Panc1 (cell line): ENCODE results near the gene SEMA4D. TPM values are rescaled to one million over a fixed set of nuclear protein-coding genes. Genes with fewer than 3 reads are reported as not detected.

Source experiments
- ATAC-seq: fragments of 200-7000 bp; cut with Tn5 transposase; 2 replicates; pipeline ENCODE4 v1.9.1; 2020; ENCODE audit warnings: mild to moderate bottlenecking, moderate library complexity
- BruUV-seq: library from RNA; stranded (reverse); fragments of 400-500 nt; replicated peaks from 2 replicates; lab custom pipeline; 2021; lab: Mats Ljungman, UMichigan
- CTCF ChIA-PET: fragments of 300-600 bp; sonication (Branson Sonifier 250); formaldehyde crosslinking; loops from one replicate; lab custom pipeline; 2022; ENCODE audit warnings: antibody characterized with exemption; lab: Charles Lee
- POLR2A ChIA-PET: fragments of 300-600 bp; sonication (Branson Sonifier 250); formaldehyde crosslinking; loops from one replicate; lab custom pipeline; 2022; ENCODE audit warnings: antibody characterized with exemption; lab: Charles Lee
- DNase-seq: peaks from one replicate; pipeline ENCODE4 v3.0.0-alpha.2; 2010; ENCODE audit warnings: low read depth, low spot score
- H3K27ac ChIP-seq: 2 replicates; pipeline ENCODE4 v1.5.1; 2011; ENCODE audit warnings: mild to moderate bottlenecking, low read length, inconsistent platforms
- H3K27me3 ChIP-seq: fragments of 200-500 bp; sonication (Bioruptor generic); 2 replicates; pipeline ENCODE4 v1.6.0; 2014; ENCODE audit warnings: low read length, inconsistent platforms; ENCODE audit not compliant: control insufficient read depth, insufficient read depth
- H3K36me3 ChIP-seq: fragments of 200-500 bp; sonication (Bioruptor generic); 2 replicates; pipeline ENCODE4 v1.5.1; 2014; ENCODE audit warnings: inconsistent platforms, mild to moderate bottlenecking, low read length, moderate library complexity; ENCODE audit not compliant: control insufficient read depth, insufficient read depth
- H3K4me1 ChIP-seq: 2 replicates; pipeline ENCODE4 v1.5.1; 2011; ENCODE audit warnings: inconsistent platforms, mild to moderate bottlenecking, low read length, moderate library complexity; ENCODE audit not compliant: control insufficient read depth, insufficient read depth
- H3K4me3 ChIP-seq, 2 experiments: 2 replicates each; pipeline ENCODE4 v1.5.1; 2011 to 2012; ENCODE audit warnings: low read depth in 2 of 2, low read length in 2 of 2, mild to moderate bottlenecking in 2 of 2, inconsistent platforms in 1 of 2, moderate library complexity in 1 of 2
- H3K9me3 ChIP-seq: fragments of 200-500 bp; sonication (Bioruptor generic); 2 replicates; pipeline ENCODE4 v1.5.1; 2014; ENCODE audit warnings: low read depth, mild to moderate bottlenecking, inconsistent platforms, low read length, moderate library complexity; ENCODE audit not compliant: control insufficient read depth, insufficient read depth
- CTCF ChIP-seq: fragments of 450-650 bp; IDR thresholded peaks from 2 replicates; pipeline ENCODE4 v1.5.1; 2017; ENCODE audit warnings: mild to moderate bottlenecking
- POLR2AphosphoS5 ChIP-seq: IDR thresholded peaks from 2 replicates; pipeline ENCODE4 v1.6.1; 2012; ENCODE audit warnings: mild to moderate bottlenecking, low read depth, low read length, moderate library complexity
- REST ChIP-seq, 2 experiments: IDR thresholded peaks; 2 replicates each; pipeline ENCODE4 v1.6.1; 2011 to 2012; ENCODE audit warnings: low read depth in 2 of 2, control low read depth in 1 of 2, low read length in 1 of 2, mild to moderate bottlenecking in 1 of 2, moderate library complexity in 1 of 2; ENCODE audit not compliant: insufficient read depth in 1 of 2
- SIN3A ChIP-seq: IDR thresholded peaks from 2 replicates; pipeline ENCODE4 v1.6.1; 2012; ENCODE audit warnings: low read depth, mild to moderate bottlenecking, low read length, moderate library complexity, borderline replicate concordance; ENCODE audit not compliant: insufficient read depth
- TCF7L2 ChIP-seq: IDR thresholded peaks from 2 replicates; pipeline ENCODE4 v1.6.1; 2011; ENCODE audit warnings: mild to moderate bottlenecking, low read depth, low read length, inconsistent platforms
- in situ Hi-C: cut with HindIII; loops from 2 replicates; pipeline ENCODE4 v1.10.0; 2016; ENCODE audit warnings: low sequenced_read_pairs, low pct_unique_long_range_greater_than_20kb
- intact Hi-C: fragments of 100-400 bp; cut with micrococcal nuclease; formaldehyde crosslinking; loops from one replicate; pipeline ENCODE4 v1.10.0; 2022; ENCODE audit not compliant: unreplicated experiment
- total RNA-seq: library from RNA; stranded (reverse); gene quantifications from one replicate; pipeline ENCODE4 v1.2.1, GENCODE V29; 2021; ENCODE audit not compliant: unreplicated experiment

Gene SEMA4D
- total RNA-seq, 1 experiment from 2014 or later, result 6.5 TPM

DNA sequence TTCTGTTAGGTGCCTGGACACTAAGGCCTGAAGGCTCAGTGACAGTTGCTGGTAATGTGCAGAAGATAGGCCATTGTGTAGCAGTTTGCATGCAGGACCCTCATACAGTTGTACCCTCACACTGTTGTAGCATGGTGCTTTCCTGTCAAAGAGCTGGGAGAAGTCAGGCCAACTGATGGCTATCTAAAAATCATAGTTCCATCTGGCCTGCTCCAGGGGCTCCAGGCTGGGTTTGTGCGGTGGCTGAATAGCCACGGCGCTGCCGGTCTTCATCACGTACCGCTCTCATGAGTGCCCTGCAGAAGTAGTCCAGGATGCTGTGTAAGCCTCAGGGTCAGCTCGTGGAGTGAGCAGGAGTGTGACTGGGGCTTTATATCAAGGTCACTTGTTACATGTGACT lies 167.4 kb downstream of the SEMA4D start:
- TF ChIP-seq TCF7L2 (no peak), SIN3A (no peak), POLR2AphosphoS5 (no peak), CTCF (no peak), REST (IDR thresholded peaks at IDR 0.05; ENCODE audit: insufficient read depth in 1 of 2, low read depth in 2 of 2, low read length in 1 of 2) (no peak)
- TSS peak; percentile 13 for BruUV-seq
- POLR2A ChIA-PET, result no interaction called here

DNA sequence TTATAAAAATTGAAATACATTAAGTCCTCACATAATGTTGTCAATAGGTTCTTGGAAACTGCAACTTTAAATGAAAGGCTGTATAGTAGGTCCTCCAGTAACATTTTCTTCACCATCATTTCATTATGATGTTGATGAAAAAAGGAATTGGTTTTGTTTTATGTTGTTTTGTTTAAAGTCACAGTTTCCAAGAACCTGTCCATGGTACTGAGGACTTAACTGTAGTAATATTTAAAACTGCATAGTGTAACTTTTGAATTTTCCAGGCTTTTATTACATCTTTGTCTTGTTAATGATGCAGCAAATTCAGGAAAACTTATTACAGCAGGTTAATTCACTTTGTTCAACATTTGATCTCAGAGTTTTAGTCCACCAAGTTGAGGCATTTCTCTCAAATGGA lies 168.0 kb downstream of the SEMA4D start:
- ChIA-PET CTCF (no interaction called here), POLR2A (no interaction called here)
- H3K27me3 ChIP-seq, result no peaks in the 10 kb centered on the region

More for the DNA sequence above, 167.4 kb downstream of the SEMA4D start:
- H3K4me1 ChIP-seq, result no peaks in the 10 kb centered on the region
- H3K4me3 ChIP-seq, result no peak overlapping the region
- DNase-seq (no peak), ATAC-seq (no peak)
- no peak overlapping the region for H3K27ac ChIP-seq
- intact Hi-C loops (no loop called here), in situ Hi-C loops (no loop called here)
- CTCF ChIA-PET, result no interaction called here
- peaks cover 3% of the 10 kb centered on the region; the same call in 1 of the 2 replicates for H3K36me3 ChIP-seq
- H3K27me3 ChIP-seq, result no peaks in the 10 kb centered on the region
- no peaks in the 10 kb centered on the region for H3K9me3 ChIP-seq

More for the DNA sequence above, 168.0 kb downstream of the SEMA4D start:
- Histone ChIP-seq H3K9me3 (no peaks in the 10 kb centered on the region), H3K27ac (no peak overlapping the region), H3K36me3 (peaks cover 3% of the 10 kb centered on the region; the same call in 1 of the 2 replicates), H3K4me3 (no peak overlapping the region), H3K4me1 (no peaks in the 10 kb centered on the region)
- ATAC-seq, result no peak
- no peak for TF ChIP-seq POLR2AphosphoS5
- TF ChIP-seq CTCF, result no peak
- TF ChIP-seq REST (IDR thresholded peaks at IDR 0.05; ENCODE audit: insufficient read depth in 1 of 2, low read depth in 2 of 2, low read length in 1 of 2), result peak in 1 of 2 experiments; percentile 44; a peak in 1 of 4 replicates
- no TSS peak for BruUV-seq
- in situ Hi-C loops (no loop called here), intact Hi-C loops (no loop called here)
- DNase-seq, result no peak
